22Rv1 (cell line): ENCODE measurements around the gene PLEKHO1.

ENCODE experiments used
- H3K27ac ChIP-seq: fragments of 450-650 bp; 2 replicates; pipeline ENCODE4 v1.5.1; 2017
- CTCF ChIP-seq: fragments of 450-650 bp; IDR thresholded peaks from 2 replicates; pipeline ENCODE4 v1.5.1; 2017; ENCODE audit warnings: mild to moderate bottlenecking
- ZFX ChIP-seq: fragments of 450-650 bp; IDR thresholded peaks from 2 replicates; pipeline ENCODE4 v1.6.1; 2017; ENCODE audit warnings: antibody characterized with exemption, borderline replicate concordance

PLEKHO1 gene

GRCh38 chr1:150173141-150173585, 23.4 kb downstream of the PLEKHO1 start:
- no peak for TF ChIP-seq CTCF
- no peak for TF ChIP-seq ZFX
- H3K27ac ChIP-seq: no peak overlapping the region

- TF ChIP-seq CTCF (no peak), ZFX (no peak)
- H3K27ac ChIP-seq: no peak overlapping the region
Measured at GRCh38 chr1:150176593-150176992, 26.9 kb downstream of the PLEKHO1 start.

- no peak overlapping the region for H3K27ac ChIP-seq
- TF ChIP-seq ZFX (no peak), CTCF (no peak)
Measured at GRCh38 chr1:150178548-150178947, 28.8 kb downstream of the PLEKHO1 start.

- no peak overlapping the region for H3K27ac ChIP-seq
- TF ChIP-seq CTCF (no peak), ZFX (no peak)
Measured at GRCh38 chr1:150179867-150180266, 30.2 kb downstream of the PLEKHO1 start.

- TF ChIP-seq CTCF: no peak
- TF ChIP-seq ZFX: no peak
- no peak overlapping the region for H3K27ac ChIP-seq
Measured at GRCh38 chr1:150180474-150180873, 30.8 kb downstream of the PLEKHO1 start.

GRCh38 chr1:150182247-150182646, 32.5 kb downstream of the PLEKHO1 start:
- TF ChIP-seq ZFX (no peak), CTCF (no peak)
- no peak overlapping the region for H3K27ac ChIP-seq

- no peak for TF ChIP-seq CTCF
- no peak for TF ChIP-seq ZFX
- no peak overlapping the region for H3K27ac ChIP-seq
Measured at GRCh38 chr1:150183061-150183460, 33.3 kb downstream of the PLEKHO1 start.
